Right cardiac atrium (tissue), 5 donors: ENCODE results near the gene ZNF667. TPM values are rescaled to one million over a fixed set of nuclear protein-coding genes. Genes with fewer than 3 reads are reported as not detected.
A peak's percentile ranks its signal among the peaks of the same experiment; 100 is the strongest.

Experiments
- ATAC-seq, 2 donors: fragments of 200-7000 bp; cut with Tn5 transposase; one replicate each; pipeline versions ENCODE4 v1.8.0 to v1.9.1; 2020; ENCODE audit warnings: moderate library complexity in 2 of 2, mild to moderate bottlenecking in 1 of 2
- DNase-seq, 3 donors: peaks; one replicate each; pipeline ENCODE4 v3.0.0-alpha.2; 2020
- H3K27ac ChIP-seq: one replicate; pipeline ENCODE4 v1.5.1; 2013; ENCODE audit warnings: mild to moderate bottlenecking, low read length, control low read depth, moderate library complexity
- H3K27me3 ChIP-seq: one replicate; pipeline ENCODE4 v1.6.1; 2013; ENCODE audit not compliant: control insufficient read depth, insufficient read depth
- H3K4me1 ChIP-seq: one replicate; pipeline ENCODE4 v1.6.1; 2013; ENCODE audit warnings: low read length; ENCODE audit not compliant: control insufficient read depth, insufficient read depth
- H3K4me3 ChIP-seq: one replicate; pipeline ENCODE4 v1.5.1; 2013; ENCODE audit warnings: low read length, control low read depth
- H3K9me3 ChIP-seq: one replicate; pipeline ENCODE4 v1.6.1; 2013; ENCODE audit warnings: low read length; ENCODE audit not compliant: control insufficient read depth
- WGBS: extraction: QIAGEN DNeasy Blood & Tissue Kit; methylation state at CpG from one replicate; pipeline ENCODE4 v1.1.7; 2013; 5-methylcytosine and 5-hydroxymethylcytosine counted together
- intact Hi-C, 4 donors: fragments of 100-400 bp; cut with DNase I; formaldehyde crosslinking; loops; one replicate each; pipeline versions ENCODE4 v1.11.0 to v1.14.0; 2022 to 2023
- polyA plus RNA-seq: library from polyadenylated mRNA; stranded (reverse); fragments of 200-250 nt; gene quantifications from one replicate; pipeline ENCODE4 v1.2.3, GENCODE V29; 2013
- total RNA-seq, 4 donors: library from RNA; stranded (reverse); fragmentation: NEBNext Ultra II Directional; extraction: Animal tissue kit (Norgen Biotek cat#: 25700); gene quantifications; one replicate each; pipeline ENCODE4 v1.2.1, GENCODE V29; 2021
- donor health status: healthy with polysubstance abuse.
- donor health status: DM: no; HTN: yes; CAD: no.
- donor health status: DM: no; HTN: no; CAD: no.
- donor health status: DM: no; HTN: yes; CAD: no; lungs with severe emphysema.
- donor health status: DM: yes; HTN: yes; CAD: no.

ZNF667 gene
- total and polyA plus RNA-seq, 5 donors = 3.2 to 7.2 (median 4.4) TPM

DNA sequence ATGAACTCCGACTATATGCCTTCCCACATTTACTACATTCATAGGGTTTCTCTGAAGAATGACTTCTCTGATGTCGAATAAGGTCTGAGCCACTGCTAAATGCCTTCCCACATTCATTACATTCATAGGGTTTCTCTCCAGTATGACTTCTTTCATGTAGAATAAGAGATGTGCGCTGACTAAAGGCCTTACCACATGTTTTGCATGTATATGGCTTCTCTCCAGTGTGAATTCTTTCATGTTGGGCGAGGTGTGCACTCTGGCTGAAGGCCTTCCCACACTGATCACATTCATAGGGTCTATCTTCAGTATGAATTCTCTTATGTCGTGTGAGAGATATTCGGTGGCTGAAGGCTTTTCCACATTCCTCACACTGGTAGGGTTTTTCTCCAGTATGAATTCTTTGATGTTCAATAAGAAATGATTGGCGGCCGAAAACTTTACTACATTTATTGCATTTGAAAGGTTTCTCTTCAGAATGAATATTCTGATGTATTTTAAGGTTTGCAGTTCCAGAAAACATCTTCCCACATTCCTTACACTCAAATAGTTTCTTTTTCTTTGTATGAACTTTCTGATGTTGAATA, 35.8 kb downstream of the ZNF667 start:
- H3K4me1 ChIP-seq = no peaks in the 10 kb centered on the region
- no peaks in the 10 kb centered on the region for H3K27me3 ChIP-seq
- DNase-seq (no peak), ATAC-seq (no peak)
- peak overlapping the region; percentile 14 for H3K4me3 ChIP-seq
- peaks cover 12% of the 10 kb centered on the region for H3K9me3 ChIP-seq
- 98% methylated on average over 8 of the region's 8 CpGs for WGBS
- no peak overlapping the region for H3K27ac ChIP-seq
- intact Hi-C loops = no loop called here

DNA sequence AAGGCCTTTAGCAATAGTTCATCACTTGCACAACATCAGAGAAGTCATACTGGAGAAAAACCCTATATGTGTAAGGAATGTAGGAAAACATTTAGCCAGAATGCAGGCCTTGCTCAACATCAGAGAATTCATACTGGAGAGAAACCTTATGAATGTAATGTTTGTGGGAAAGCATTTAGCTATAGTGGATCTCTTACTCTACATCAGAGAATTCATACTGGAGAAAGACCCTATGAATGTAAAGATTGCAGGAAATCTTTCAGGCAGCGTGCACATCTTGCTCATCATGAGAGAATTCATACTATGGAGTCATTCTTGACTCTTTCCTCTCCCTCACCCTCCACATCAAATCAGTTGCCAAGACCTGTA, 53.2 kb downstream of the ZNF667 start:
- 100% methylated on average over 1 of the region's 1 CpG for WGBS
- intact Hi-C loops = no loop called here
- no peaks in the 10 kb centered on the region for H3K4me1 ChIP-seq
- H3K27me3 ChIP-seq = no peaks in the 10 kb centered on the region
- H3K4me3 ChIP-seq = no peak overlapping the region
- H3K9me3 ChIP-seq = peaks cover 15% of the 10 kb centered on the region
- DNase-seq (no peak), ATAC-seq (no peak)
- H3K27ac ChIP-seq = no peak overlapping the region

DNA sequence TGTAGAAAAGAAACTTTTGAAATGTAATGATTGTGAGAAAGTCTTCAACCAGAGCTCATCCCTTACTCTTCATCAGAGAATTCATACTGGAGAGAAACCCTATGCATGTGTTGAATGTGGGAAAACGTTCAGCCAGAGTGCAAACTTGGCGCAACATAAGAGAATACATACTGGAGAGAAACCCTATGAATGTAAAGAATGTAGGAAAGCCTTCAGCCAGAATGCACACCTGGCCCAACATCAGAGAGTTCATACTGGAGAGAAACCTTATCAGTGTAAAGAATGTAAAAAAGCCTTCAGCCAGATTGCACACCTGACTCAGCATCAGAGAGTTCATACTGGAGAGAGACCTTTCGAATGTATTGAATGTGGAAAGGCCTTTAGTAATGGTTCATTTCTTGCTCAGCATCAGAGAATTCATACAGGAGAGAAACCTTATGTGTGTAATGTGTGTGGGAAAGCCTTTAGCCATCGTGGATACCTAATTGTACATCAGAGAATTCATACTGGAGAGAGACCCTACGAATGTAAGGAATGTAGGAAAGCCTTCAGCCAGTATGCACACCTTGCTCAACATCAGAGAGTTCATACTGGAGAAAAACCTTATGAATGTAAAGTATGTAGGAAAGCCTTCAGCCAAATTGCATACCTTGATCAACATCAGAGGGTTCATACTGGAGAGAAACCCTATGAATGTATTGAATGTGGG, 53.7 kb downstream of the ZNF667 start:
- H3K9me3 ChIP-seq = peaks cover 15% of the 10 kb centered on the region
- no peaks in the 10 kb centered on the region for H3K27me3 ChIP-seq
- H3K4me1 ChIP-seq = no peaks in the 10 kb centered on the region
- no peak overlapping the region for H3K27ac ChIP-seq
- WGBS = 97% methylated on average over 5 of the region's 5 CpGs
- no peak overlapping the region for H3K4me3 ChIP-seq
- ATAC-seq (no peak), DNase-seq (no peak)
- intact Hi-C loops = no loop called here

DNA sequence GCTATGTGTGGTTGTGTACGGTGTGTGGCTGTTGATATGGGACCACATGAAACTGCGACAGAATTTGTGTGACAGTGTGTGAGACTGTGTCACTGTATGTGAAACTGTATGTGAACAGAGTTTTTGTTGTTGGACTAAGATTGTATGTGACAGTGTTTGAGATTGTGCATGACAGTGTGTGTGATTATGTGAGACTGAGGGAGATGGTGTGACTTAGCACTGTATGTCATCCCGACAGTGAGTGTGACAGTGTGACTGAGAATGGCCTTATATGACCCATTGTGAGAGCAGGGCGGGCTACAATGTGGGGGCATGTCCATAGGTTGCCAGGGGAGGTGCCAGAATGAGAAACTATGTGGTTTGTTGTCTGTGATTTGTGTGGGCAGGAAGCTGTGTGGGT, 72.1 kb downstream of the ZNF667 start:
- no peak overlapping the region for H3K4me3 ChIP-seq
- no peak overlapping the region for H3K27ac ChIP-seq
- DNase-seq (no peak), ATAC-seq (no peak)
- peaks cover 9% of the 10 kb centered on the region for H3K4me1 ChIP-seq
- no peaks in the 10 kb centered on the region for H3K27me3 ChIP-seq
- intact Hi-C loops = loop anchor here in 1 of 4 donors (10.0 kb wide), 1 partner anchor 160 kb away; the partner anchor contains the start of gene ZNF470
- H3K9me3 ChIP-seq = peaks cover 2% of the 10 kb centered on the region
- WGBS = 92% methylated on average over 4 of the region's 4 CpGs

DNA sequence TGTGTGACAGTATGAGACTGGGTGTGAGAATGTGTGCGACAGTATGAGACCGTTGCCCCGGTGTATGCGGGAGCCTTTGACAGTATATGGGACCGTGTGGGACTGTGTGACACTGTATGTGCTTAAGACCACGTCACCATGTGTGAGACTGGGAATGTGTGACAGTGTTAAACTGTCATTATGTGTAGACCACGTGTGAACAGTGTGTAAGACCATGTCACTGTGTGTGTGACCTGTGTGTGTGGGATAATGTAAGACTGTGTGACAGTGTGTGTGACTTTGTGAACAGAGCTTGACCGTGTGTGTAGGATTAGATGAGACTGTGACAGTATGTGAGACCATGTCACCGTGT, 72.5 kb downstream of the ZNF667 start:
- intact Hi-C loops = loop anchor here in 1 of 4 donors (10.0 kb wide), 1 partner anchor 160 kb away; the partner anchor contains the start of gene ZNF470
- Histone ChIP-seq H3K9me3 (peaks cover 2% of the 10 kb centered on the region), H3K27me3 (no peaks in the 10 kb centered on the region), H3K4me3 (peak overlapping the region; percentile 53), H3K27ac (no peak overlapping the region), H3K4me1 (peaks cover 9% of the 10 kb centered on the region)
- DNase-seq = peak in 1 of 3 donors; percentile 30
- peak; percentile 1 to 10 for ATAC-seq
- WGBS = 52% methylated on average over 9 of the region's 9 CpGs

DNA sequence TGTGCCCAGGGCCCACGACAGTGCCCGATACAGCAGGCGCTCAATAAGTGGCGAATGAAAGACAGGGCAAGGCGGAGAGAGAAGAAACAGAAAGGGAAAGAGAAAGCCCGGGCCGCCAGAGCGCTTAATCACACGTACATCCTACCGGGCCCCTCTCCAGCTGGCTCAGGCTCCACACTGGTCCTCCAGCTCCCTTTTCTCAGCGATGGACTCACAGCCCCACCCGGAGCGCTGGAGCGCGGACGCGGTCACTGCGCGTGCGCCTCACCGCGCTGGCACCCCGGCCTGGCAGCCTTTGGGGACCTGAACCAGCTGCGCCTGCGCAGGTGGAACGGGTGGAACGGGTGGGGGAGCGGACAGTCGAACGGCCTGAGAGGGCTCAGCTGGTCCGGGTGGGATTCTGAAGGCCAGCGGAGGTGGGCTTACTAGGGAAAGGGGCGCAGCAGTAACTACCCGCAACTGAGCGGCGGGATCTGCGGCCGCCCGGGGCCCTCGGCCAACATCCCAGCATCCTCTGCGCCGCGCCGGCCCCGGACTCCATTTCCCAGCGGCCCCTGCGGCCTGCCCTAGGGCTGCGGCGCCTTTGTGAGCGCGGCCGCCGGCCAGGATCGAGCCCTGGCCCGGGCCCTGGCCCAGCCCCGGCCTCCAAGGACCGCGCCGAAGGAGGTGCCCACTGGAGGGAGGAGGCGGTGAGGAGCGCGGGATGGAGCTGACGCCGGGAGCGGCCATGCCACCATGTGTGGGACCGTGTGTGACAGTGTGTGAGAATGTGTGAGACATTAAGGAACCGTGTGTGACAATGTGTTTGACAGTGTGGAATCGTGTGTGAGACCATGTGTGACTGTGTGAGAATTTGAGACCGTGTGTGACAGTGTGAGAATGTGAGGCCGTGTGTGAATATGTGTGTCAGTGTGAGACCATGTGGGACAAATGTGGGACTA, 73.1 kb downstream of the ZNF667 start, which contains the start of gene ZNF583:
Gene ZNF583, plus strand, starts transcription at position 569 of the 941 bp plus-strand sequence. CDS start 2,783 bp downstream, outside the sequence.
- peak; percentile 99 for ATAC-seq
- H3K4me1 ChIP-seq = peaks cover 9% of the 10 kb centered on the region
- H3K9me3 ChIP-seq = no peaks in the 10 kb centered on the region
- peak within 1 kb of the TSS; percentile 80 for H3K27ac ChIP-seq
- intact Hi-C loops = loop anchor here in 1 of 4 donors (10.0 kb wide), 1 partner anchor 161 kb away; the partner anchor contains the start of gene ZNF470
- no peaks in the 10 kb centered on the region for H3K27me3 ChIP-seq
- under 1% methylated on average over 70 of the region's 70 CpGs for WGBS
- H3K4me3 ChIP-seq = peak within 1 kb of the TSS; percentile 53
- peak; percentile 98 to 99 (median 99) for DNase-seq

DNA sequence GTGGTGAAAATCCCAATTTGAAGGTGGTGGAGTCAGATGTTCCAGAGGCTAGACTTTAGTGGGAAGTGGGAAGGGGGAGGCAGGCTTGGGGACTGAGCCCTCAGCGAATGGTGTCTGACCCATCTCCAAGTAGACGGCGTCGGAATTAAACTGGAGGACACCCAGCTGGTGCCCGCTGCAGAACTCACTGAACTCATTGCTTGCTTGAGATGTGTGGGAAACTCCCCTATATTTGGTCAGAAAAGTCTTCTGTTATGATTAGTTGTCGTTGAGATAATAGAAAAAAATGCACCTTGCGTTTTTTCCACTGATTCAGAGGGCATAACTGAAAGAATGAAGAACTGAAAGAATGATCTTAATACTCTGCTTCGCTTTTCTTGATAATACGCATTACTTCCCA, 73.9 kb downstream of the ZNF667 start:
- 12% methylated on average over 9 of the region's 9 CpGs for WGBS
- intact Hi-C loops = loop anchor here in 1 of 4 donors (10.0 kb wide), 1 partner anchor 162 kb away; the partner anchor contains the start of gene ZNF470

DNA sequence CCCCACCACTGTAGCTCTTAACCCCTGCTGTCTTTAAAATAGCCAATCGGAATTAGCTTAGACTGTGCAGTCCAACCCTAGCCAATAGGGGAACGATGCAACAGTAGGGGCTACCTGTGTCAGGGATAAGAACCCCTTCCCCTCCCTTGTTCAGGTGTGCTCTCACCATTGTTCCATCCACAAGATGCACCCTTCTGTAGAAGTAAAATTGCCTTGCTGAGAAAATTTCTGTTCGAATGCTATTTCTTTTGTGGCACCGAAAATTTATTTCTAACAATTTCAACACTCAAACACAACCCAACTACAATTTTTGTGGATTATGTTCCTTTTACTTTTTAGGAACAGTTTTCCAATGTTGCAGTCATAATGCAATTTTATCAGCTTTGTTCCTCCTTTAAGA, 76.7 kb downstream of the ZNF667 start:
- H3K4me3 ChIP-seq = no peak overlapping the region
- no peaks in the 10 kb centered on the region for H3K9me3 ChIP-seq
- H3K27ac ChIP-seq = no peak overlapping the region
- intact Hi-C loops = loop anchor here in 1 of 4 donors (10.0 kb wide), 1 partner anchor 164 kb away; the partner anchor contains the start of gene ZNF470
- H3K27me3 ChIP-seq = no peaks in the 10 kb centered on the region
- DNase-seq (no peak), ATAC-seq (no peak)
- WGBS = 98% methylated on average over 4 of the region's 4 CpGs
- peaks cover 9% of the 10 kb centered on the region for H3K4me1 ChIP-seq

More for the DNA sequence above, 73.9 kb downstream of the ZNF667 start:
- DNase-seq (no peak), ATAC-seq (no peak)
- no peaks in the 10 kb centered on the region for H3K27me3 ChIP-seq
- peak overlapping the region; percentile 33 for H3K27ac ChIP-seq
- H3K9me3 ChIP-seq = no peaks in the 10 kb centered on the region
- H3K4me3 ChIP-seq = peak overlapping the region; percentile 53
- peaks cover 9% of the 10 kb centered on the region for H3K4me1 ChIP-seq

DNA sequence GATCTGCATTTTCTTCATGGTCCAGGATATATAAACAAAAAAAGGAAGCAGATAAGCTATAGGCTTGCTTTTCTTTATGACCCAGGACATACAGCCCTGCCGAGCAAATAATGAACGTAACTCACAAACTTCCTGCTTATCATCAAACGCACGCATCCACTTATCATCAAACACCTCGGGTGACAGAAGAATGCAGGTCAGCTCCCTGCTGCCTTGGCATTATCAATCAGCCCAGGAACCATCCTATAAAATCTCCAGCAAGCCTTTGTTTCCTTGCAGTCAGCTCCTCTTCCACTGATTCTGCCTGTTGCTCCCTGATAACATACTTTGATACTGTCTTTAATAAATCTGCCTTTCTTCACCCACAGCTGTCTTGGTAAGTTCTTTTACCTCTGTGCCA, 78.3 kb downstream of the ZNF667 start:
- intact Hi-C loops = no loop called here
- Histone ChIP-seq H3K27me3 (no peaks in the 10 kb centered on the region), H3K9me3 (no peaks in the 10 kb centered on the region), H3K27ac (no peak overlapping the region), H3K4me1 (peaks cover 1% of the 10 kb centered on the region), H3K4me3 (no peak overlapping the region)
- WGBS = 54% methylated on average over 5 of the region's 5 CpGs
- no peak for DNase-seq
- ATAC-seq = no peak

DNA sequence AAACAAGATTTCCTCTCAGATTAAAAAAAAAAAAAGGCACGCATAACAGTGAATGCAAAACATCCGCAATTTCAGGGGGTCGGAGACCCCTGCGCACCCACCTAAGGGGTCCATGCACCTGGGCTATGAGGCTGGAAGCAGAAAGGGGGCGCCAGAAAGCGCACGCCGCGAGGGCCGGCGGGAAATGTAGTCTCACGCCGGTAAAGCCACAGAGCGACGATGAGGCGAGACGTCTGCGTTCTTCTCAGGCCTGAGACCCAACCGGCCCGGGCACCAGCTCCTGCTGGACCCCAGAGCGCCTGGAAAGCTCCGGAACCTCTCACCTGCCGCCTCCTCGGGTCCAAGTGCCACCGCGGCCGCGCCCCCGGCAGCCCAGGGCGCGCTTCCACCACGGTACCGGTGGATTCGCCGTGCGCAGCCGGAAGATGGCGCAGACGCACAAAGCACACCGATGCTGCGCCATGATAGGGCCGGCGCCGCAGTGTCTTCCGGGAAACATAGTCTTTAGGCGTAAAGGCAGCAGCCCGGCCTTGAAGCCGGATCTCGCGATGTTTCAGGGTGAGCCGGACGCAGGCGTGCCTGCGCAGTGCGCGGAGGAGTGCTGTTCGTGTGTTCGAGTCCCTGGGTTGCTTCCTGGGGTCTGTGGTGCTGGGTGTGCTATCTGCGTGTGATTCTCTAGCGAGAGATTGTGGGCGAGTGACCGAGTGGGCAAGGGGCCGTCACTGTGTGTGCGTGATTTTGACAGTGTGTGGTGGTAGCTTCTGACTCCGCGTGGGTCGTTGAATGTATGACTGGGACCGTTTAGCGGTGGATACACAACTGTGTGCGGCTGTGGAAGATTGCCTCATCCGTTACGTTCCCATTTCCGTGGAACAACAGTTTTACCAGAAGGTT, 83.8 kb downstream of the ZNF667 start, which contains the start of gene ZNF582:
Gene ZNF582, minus strand, starts transcription at position 416 of the 894 bp plus-strand sequence. CDS start 1,782 bp downstream, outside the sequence.
- peak within 1 kb of the TSS; percentile 91 for H3K27ac ChIP-seq
- H3K4me1 ChIP-seq = no peaks in the 10 kb centered on the region
- H3K9me3 ChIP-seq = no peaks in the 10 kb centered on the region
- DNase-seq = peak; percentile 98 to 99 (median 98)
- WGBS = 1% methylated on average over 73 of the region's 73 CpGs
- intact Hi-C loops = no loop called here
- H3K4me3 ChIP-seq = peak within 1 kb of the TSS; percentile 81
- H3K27me3 ChIP-seq = no peaks in the 10 kb centered on the region
- peak; percentile 99 to 100 for ATAC-seq
